HG02943 (cell line): ENCODE results near the gene GNG3.
"Not testable (repeated sequence)": the region's sequence is repeated elsewhere in the genome, so short reads cannot be mapped to it uniquely, and the experiment has no call there.

Experiments
- ATAC-seq: cut with Tn5 transposase; IDR thresholded peaks from one replicate; pipeline ENCODE4 v1.9.1; 2021; ENCODE audit warnings: mild to moderate bottlenecking, low read depth, moderate library complexity; ENCODE audit not compliant: unreplicated experiment

GNG3 gene

DNA sequence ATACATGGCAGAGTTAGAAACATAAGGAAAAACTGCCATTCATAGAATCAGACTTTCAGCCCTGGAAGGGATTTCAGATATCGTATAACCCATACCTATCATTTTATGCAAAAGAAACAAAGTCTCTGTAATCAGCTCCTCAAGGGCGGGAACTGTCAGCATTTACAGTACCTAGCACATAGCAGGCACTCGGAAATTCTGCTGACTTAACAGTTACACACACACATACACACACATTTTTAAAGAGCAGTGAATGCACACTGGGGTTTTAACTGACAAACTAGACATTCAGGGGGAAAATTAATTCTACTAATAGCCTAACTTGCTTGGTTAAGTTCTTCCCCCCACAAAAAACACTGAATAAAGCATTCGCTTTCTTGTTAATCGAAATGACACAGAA is 8.7 kb downstream of the GNG3 start:
- ATAC-seq, result no peak

GRCh38 chr11:62716816-62717215 is 9.3 kb downstream of the GNG3 start:
- no peak for ATAC-seq

- ATAC-seq, result no peak
Measured at GRCh38 chr11:62719302-62719978, 12.0 kb downstream of the GNG3 start.

DNA sequence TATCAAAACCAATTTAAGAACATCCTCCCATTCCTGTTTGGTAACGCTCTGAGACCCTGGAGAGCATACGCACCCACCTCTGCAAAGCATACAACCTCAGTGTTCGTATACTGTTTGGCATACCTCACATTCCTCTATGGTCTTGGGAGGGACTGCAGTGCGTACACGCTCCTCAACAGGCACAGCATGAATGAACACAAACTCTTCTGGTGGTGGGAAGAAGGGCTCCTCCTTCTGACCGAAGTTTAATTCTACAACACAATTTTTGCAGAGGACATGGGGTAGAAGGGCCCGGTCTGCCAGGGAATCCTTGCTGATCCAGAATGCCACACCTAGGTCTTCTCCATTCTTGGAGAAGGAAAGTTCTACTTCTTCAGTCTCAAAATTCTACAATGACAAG is 14.5 kb downstream of the GNG3 start:
- no peak for ATAC-seq

DNA sequence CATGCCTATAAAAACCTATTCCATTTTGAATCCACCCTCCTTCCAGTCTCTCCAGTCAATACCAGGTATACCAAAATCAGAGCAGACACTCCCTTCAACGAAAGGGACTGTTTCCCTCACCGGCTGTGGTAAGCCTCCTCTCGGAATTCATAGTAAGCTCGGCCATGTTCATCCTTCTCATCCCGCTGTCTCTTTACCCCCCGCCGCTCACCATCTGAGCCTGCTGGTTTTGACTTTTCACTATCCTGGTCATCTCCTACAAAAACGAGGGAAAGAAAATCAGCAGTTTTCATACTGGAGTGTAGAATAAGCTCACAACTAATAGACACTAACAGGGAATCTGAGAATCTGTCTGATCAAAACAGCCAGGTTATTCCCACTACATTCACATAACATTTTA is 16.7 kb downstream of the GNG3 start:
- no peak for ATAC-seq

GRCh38 chr11:62725646-62726045 is 18.2 kb downstream of the GNG3 start:
- no peak for ATAC-seq

GRCh38 chr11:62726156-62726914 is 18.9 kb downstream of the GNG3 start:
- peak; percentile 0 for ATAC-seq

GRCh38 chr11:62726915-62727164 is 19.4 kb downstream of the GNG3 start:
- ATAC-seq, result no peak

GRCh38 chr11:62727165-62727871 is 19.8 kb downstream of the GNG3 start, which contains the start of gene HNRNPUL2:
Gene HNRNPUL2 (minus strand): TSS chr11:62727457. CDS start chr11:62727156, 301 bp downstream.
- ATAC-seq, result peak; percentile 71

DNA sequence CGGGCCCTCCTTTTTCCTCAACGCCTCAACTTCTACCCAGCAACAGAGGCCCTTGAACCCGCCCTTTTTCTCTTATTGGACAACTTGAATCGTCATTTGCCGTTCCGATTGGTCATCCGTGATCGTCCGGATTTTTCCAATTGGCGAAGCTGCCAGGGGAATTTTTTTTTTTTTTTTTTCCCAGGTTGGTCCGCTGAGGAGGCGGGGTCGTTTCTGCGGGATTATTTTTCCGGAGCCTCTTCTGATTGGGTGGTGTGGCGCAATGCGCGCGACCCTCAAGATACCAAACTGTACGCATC is 20.3 kb downstream of the GNG3 start:
- peak; percentile 58 for ATAC-seq

GRCh38 chr11:62728171-62728988 is 20.9 kb downstream of the GNG3 start, which contains the start of gene TTC9C:
Gene TTC9C (plus strand): TSS chr11:62728486. CDS start chr11:62728849, 363 bp downstream.
- ATAC-seq, result peak; percentile 19

DNA sequence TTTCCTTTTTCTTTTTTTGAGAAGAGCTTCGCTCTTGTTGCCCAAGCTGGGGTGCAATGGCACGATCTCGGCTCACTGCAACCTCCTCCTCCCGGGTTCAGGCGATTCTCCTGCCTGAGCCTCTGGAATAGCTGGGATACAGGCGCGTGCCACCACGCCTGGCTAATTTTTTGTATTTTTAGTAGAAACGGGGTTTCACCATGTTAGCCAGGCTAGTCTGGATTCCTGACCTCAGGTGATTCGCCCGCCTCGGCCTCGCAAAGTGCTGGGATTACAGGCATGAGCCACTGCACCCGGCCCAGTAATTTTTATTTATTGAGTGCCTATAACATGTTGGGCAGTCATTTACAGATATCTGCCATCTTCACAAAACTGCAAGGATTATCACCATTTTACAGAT is 22.6 kb downstream of the GNG3 start:
- not testable (repeated sequence) for ATAC-seq

DNA sequence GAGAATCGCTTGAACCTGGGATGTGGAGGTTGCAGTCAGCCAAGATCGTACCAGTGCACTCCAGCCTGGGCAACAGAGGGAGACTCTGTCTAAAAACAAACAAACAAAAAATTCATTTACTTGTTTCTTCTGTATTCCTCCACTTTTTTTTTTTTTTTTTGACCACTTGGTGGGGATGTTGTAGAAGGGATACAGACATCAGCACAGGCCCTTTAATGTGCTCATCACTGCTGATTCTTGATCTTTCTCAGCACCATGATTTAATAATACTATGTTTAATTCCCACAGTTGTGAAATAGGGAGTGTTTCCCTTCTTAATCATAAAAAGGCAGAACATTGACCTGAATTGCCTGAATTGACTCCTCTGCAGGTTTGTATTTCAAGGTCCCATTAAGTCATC is 25.4 kb downstream of the GNG3 start:
- no peak for ATAC-seq

DNA sequence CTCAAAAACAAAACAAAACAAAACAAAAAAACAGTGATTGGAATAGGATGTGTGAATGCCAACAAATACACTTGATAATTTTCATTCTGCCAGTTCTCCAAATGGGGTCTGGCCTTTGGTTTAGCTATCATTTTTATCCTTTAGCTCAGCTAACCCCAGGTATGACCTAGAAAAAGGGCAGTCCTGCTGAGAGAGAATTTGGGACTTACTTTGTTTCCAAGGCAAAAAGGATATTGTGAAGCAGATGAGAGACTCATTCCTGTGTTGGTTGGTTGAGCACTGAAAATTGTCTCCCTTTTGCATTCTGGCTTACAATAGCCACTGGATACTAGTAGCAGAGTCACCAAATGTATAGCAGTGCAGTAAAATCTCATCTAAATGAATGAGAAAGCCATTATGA is 29.7 kb downstream of the GNG3 start:
- no peak for ATAC-seq

- no peak for ATAC-seq
Measured at GRCh38 chr11:62747475-62748160, 40.1 kb downstream of the GNG3 start.

GRCh38 chr11:62749931-62750330 is 42.5 kb downstream of the GNG3 start:
- ATAC-seq, result not testable (repeated sequence)

- ATAC-seq, result no peak
Measured at GRCh38 chr11:62752177-62752785, 44.8 kb downstream of the GNG3 start.

DNA sequence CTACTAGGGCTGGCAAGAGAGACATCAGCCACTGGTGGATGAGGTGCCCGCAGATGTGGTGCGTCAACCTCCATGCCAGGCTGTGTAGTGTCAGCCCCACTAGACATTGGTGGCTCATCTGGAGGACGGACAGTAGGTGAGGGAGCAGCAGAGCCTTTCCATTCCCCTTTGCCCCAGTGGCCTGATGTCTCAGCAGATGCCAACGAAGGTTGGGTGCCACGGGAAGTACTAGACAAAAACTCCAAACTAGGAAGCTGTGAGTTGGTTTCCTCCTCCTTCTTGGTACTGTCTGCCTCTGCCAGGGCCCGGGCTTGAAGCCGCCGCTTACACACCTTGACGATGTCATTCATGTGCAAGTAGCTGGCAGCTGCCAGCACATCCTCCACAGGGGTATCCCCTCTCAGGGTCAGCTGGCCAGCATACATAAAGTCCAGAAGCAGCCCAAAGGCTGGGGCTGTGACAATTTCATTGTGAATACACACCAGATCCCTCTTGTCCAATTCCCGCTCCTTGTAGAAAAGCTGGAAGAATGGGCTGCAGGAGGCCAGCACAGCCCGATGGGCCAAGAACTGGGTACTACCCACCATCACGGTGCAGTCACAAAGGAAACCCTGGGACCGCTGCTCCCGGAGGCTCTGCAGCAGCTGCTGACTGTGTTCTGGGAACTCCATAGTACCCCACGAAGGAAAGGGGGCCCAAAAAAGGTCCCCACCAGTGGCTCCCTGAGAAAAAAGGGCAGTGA is 45.7 kb downstream of the GNG3 start:
- ATAC-seq, result no peak
